Mammary epithelial cell (primary cell): ENCODE data around the gene GRK1.

Source experiments
- EZH2 ChIP-seq: IDR thresholded peaks from 2 replicates; pipeline ENCODE4 v1.6.1; 2012; ENCODE audit warnings: low read length, inconsistent platforms, borderline replicate concordance
- TF ChIP-seq, protein P1 (sequence below), 2 donors: IDR thresholded peaks in 1 of 2; conservative IDR thresholded peaks in 1 of 2; 2 replicates each; pipeline ENCODE4 v1.5.1; 2011 to 2012; ENCODE audit warnings: inconsistent platforms in 2 of 2, low read length in 2 of 2, mild to moderate bottlenecking in 2 of 2, control low read depth in 1 of 2, low read depth in 1 of 2; ENCODE audit not compliant: insufficient read depth in 1 of 2; ENCODE audit errors: extremely low read depth in 1 of 2

DNA sequence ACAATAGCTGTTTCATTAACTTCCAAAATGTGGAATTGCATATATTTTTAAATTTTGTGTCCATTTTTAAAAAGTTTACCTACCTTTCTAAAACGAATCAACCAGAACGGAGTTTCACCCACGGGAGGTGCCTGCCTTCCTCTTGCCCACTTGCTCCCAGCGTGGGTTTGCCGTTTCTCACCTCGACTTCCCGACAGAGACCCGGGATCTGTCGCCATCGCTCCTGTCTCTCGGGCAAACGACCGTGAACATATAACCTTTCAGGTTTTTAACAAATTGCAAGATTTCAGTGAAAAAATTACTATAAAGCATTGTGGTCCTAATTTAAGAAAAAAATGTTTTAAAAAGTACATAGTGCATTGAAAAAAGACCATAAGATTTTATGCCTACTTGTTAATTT, 96.2 kb downstream of the GRK1 start:
- TF ChIP-seq, protein P1, sequence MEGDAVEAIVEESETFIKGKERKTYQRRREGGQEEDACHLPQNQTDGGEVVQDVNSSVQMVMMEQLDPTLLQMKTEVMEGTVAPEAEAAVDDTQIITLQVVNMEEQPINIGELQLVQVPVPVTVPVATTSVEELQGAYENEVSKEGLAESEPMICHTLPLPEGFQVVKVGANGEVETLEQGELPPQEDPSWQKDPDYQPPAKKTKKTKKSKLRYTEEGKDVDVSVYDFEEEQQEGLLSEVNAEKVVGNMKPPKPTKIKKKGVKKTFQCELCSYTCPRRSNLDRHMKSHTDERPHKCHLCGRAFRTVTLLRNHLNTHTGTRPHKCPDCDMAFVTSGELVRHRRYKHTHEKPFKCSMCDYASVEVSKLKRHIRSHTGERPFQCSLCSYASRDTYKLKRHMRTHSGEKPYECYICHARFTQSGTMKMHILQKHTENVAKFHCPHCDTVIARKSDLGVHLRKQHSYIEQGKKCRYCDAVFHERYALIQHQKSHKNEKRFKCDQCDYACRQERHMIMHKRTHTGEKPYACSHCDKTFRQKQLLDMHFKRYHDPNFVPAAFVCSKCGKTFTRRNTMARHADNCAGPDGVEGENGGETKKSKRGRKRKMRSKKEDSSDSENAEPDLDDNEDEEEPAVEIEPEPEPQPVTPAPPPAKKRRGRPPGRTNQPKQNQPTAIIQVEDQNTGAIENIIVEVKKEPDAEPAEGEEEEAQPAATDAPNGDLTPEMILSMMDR (conservative IDR thresholded peaks at IDR 0.05 in 1 of 2, IDR thresholded peaks at IDR 0.05 in 1 of 2; ENCODE audit: extremely low read depth in 1 of 2, insufficient read depth in 1 of 2, low read depth in 1 of 2, low read length in 2 of 2) = no peak
- no peak for TF ChIP-seq EZH2
